HepG2 (cell line): ENCODE results near the gene CDYL2. TPM values are rescaled to one million over a fixed set of nuclear protein-coding genes. Genes with fewer than 3 reads are reported as not detected.

Source experiments
- ATAC-seq: fragments of 200-7000 bp; cut with Tn5 transposase; 3 replicates; pipeline ENCODE4 v1.9.1; 2020; ENCODE audit warnings: mild to moderate bottlenecking, moderate library complexity
- BruUV-seq: library from RNA; stranded (reverse); fragments of 400-500 nt; replicated peaks from 2 replicates; lab custom pipeline; 2021; lab: Mats Ljungman, UMichigan
- CTCF ChIA-PET: fragments of 300-600 bp; formaldehyde crosslinking; extraction: SDS; loops from one replicate; lab custom pipeline; 2021; ENCODE audit warnings: low total read pairs, inconsistent platforms, low intra/inter-chr PET ratio; lab: Yijun Ruan, JAX
- POLR2A ChIA-PET: fragments of 350-600 bp; sonication (Branson Sonifier 250); formaldehyde crosslinking; loops from one replicate; lab custom pipeline; 2020; ENCODE audit warnings: antibody characterized with exemption, inconsistent platforms; lab: Yijun Ruan, JAX
- DNase-seq: peaks from one replicate; pipeline ENCODE4 v3.0.0-alpha.2; 2015; ENCODE audit warnings: low spot score
- FAIRE-seq: peaks from 3 replicates; lab custom pipeline; 2011; peaks lifted over from hg19 to GRCh38; lab: Jason Lieb, UNC
- H2AFZ ChIP-seq: one replicate; pipeline ENCODE4 v1.6.1; 2011; ENCODE audit warnings: low read length, inconsistent platforms
- H3K27ac ChIP-seq: fragments of 300-600 bp; 3 replicates; pipeline ENCODE4 v1.8.0; 2011; ENCODE audit warnings: mixed run types, mild to moderate bottlenecking, mixed read lengths, low read length, inconsistent platforms; ENCODE audit not compliant: insufficient read depth; ENCODE audit errors: extremely low read length
- H3K27me3 ChIP-seq, 2 experiments: fragments of 200-600 bp in 1 of 2; 2 replicates in 1 of 2; 3 replicates in 1 of 2; pipeline versions ENCODE4 v1.6.0 to v1.8.0; 2011; ENCODE audit warnings: low read length in 2 of 2, mild to moderate bottlenecking in 2 of 2, moderate library complexity in 2 of 2, inconsistent platforms in 1 of 2; ENCODE audit not compliant: insufficient read depth in 2 of 2, control insufficient read depth in 1 of 2
- H3K36me3 ChIP-seq, 2 experiments: fragments of 200-600 bp in 1 of 2; replicated peaks in 1 of 2; 2 replicates in 1 of 2; 3 replicates in 1 of 2; pipeline versions ENCODE4 v1.5.1 to v1.8.0; 2011; ENCODE audit warnings: low read length in 2 of 2, inconsistent platforms in 1 of 2; ENCODE audit not compliant: insufficient read depth in 2 of 2, control insufficient read depth in 1 of 2
- H3K4me1 ChIP-seq: 2 replicates; pipeline ENCODE4 v1.5.1; 2012; ENCODE audit warnings: low read length, inconsistent platforms; ENCODE audit not compliant: insufficient read depth
- H3K4me2 ChIP-seq: 2 replicates; pipeline ENCODE4 v1.6.0; 2011; ENCODE audit warnings: low read depth, low read length, inconsistent platforms
- H3K4me3 ChIP-seq, 3 experiments: fragments of 200-600 bp in 1 of 3; sonication (generic), shearing (Covaris generic) in 1 of 3; replicated peaks in 1 of 3; 2 replicates each; pipeline ENCODE4 v1.5.1; 2011 to 2016; ENCODE audit warnings: low read length in 3 of 3, inconsistent platforms in 2 of 3, low read depth in 2 of 3, mild to moderate bottlenecking in 2 of 3, control low read depth in 1 of 3, mixed read lengths in 1 of 3; ENCODE audit not compliant: insufficient read depth in 1 of 3
- H3K79me2 ChIP-seq: one replicate; pipeline ENCODE4 v1.6.1; 2011; ENCODE audit warnings: low read length, inconsistent platforms; ENCODE audit not compliant: insufficient read depth
- H3K9ac ChIP-seq: 2 replicates; pipeline ENCODE4 v1.6.0; 2011; ENCODE audit warnings: mild to moderate bottlenecking, low read depth, low read length, inconsistent platforms; ENCODE audit not compliant: insufficient read depth
- H3K9me3 ChIP-seq: 2 replicates; pipeline ENCODE4 v1.5.1; 2012; ENCODE audit warnings: mild to moderate bottlenecking, low read length
- H4K20me1 ChIP-seq: 2 replicates; pipeline ENCODE4 v1.6.0; 2011; ENCODE audit warnings: inconsistent platforms, mild to moderate bottlenecking, low read length, moderate library complexity; ENCODE audit not compliant: insufficient read depth
- HMGXB3 ChIP-seq: sonication (generic); formaldehyde crosslinking; IDR thresholded peaks from 2 replicates; pipeline ENCODE4 v1.4.0; 2020; ENCODE audit warnings: missing genetic modification reagents, borderline replicate concordance
- ZBTB40 ChIP-seq, 2 experiments: fragments of 450-650 bp in 1 of 2; sonication (generic) in 1 of 2; formaldehyde crosslinking in 1 of 2; IDR thresholded peaks; 2 replicates each; pipeline versions ENCODE4 v1.6.1 to v1.8.0; 2016 to 2022; ENCODE audit warnings: antibody characterized with exemption in 1 of 2, mild to moderate bottlenecking in 1 of 2, missing genetic modification reagents in 1 of 2
- ZNF558 ChIP-seq: sonication (generic); formaldehyde crosslinking; IDR thresholded peaks from 2 replicates; pipeline ENCODE4 v1.9.0; 2022; ENCODE audit warnings: mild to moderate bottlenecking, missing genetic modification reagents, borderline replicate concordance
- WGBS: methylation state at CpG from one replicate; pipeline ENCODE4 v1.1.6; 2017; ENCODE audit warnings: low lambda C conversion rate; 5-methylcytosine and 5-hydroxymethylcytosine counted together
- in situ Hi-C: cut with HindIII; loops from 2 replicates; pipeline ENCODE4 v1.10.0; 2017; ENCODE audit warnings: low pct_unique_long_range_greater_than_20kb; ENCODE audit not compliant: extremely low pct_ligation_motif_present
- intact Hi-C: fragments of 100-400 bp; cut with micrococcal nuclease; formaldehyde crosslinking; loops from one replicate; pipeline ENCODE4 v1.10.0; 2022; ENCODE audit not compliant: unreplicated experiment
- polyA plus RNA-seq, 8 experiments: library from polyadenylated mRNA; depleted of rRNA in 3 of 8; stranded (reverse) in 7 of 8; unstranded in 1 of 8; fragments of >200 nt; fragmentation: Illumina TruSeq in 4 of 8; extraction: Trizol in 4 of 8; gene quantifications; 2 replicates each; pipeline versions ENCODE4 v1.2.1 to v1.2.3, GENCODE V29; 2011 to 2016; ENCODE audit warnings: low read depth in 4 of 8, missing spikeins in 1 of 8, mixed read lengths in 1 of 8; ENCODE audit not compliant: insufficient read depth in 1 of 8
- total RNA-seq, 5 experiments: library from RNA; depleted of rRNA; stranded (reverse); fragments of >200 nt; fragmentation: Illumina TruSeq; extraction: Trizol; gene quantifications; 2 replicates each; pipeline ENCODE4 v1.2.3, GENCODE V29; 2016; ENCODE audit warnings: low read depth in 1 of 5

CDYL2 gene
- total and polyA plus RNA-seq, 2 of the 13 experiments (the other 11 are each of a cell fraction or from before 2014, with no cell fraction given), result 0.07 to 0.35 TPM

GRCh38 chr16:80848862-80849261 is 44.5 kb upstream of the CDYL2 start (continued):
- TF ChIP-seq ZBTB40 (IDR thresholded peaks at IDR 0.05), result no peak
- no peak for TF ChIP-seq ZBTB40 (CRISPR knock-in tag; IDR thresholded peaks at IDR 0.05)

- in situ Hi-C loops, result no loop called here
- TF ChIP-seq ZNF558 (CRISPR knock-in tag) (no peak), HMGXB3 (CRISPR knock-in tag) (no peak)
Observed at GRCh38 chr16:80846680-80847079, 42.3 kb upstream of the CDYL2 start.

More at GRCh38 chr16:80846680-80847079, 42.3 kb upstream of the CDYL2 start:
- Histone ChIP-seq H3K36me3 (no peaks in the 10 kb centered on the region), H3K79me2 (no peaks in the 10 kb centered on the region), H3K4me3 (no peak overlapping the region), H3K27me3 (no peaks in the 10 kb centered on the region), H3K9me3 (peaks cover 8% of the 10 kb centered on the region), H3K4me1 (peaks cover 8% of the 10 kb centered on the region), H3K27ac (no peak overlapping the region), H3K9ac (no peak overlapping the region), H3K4me2 (no peak overlapping the region), H4K20me1 (no peaks in the 10 kb centered on the region), H2AFZ (no peak overlapping the region)
- FAIRE-seq, result no peak
- 29% methylated on average over 3 of the region's 3 CpGs for WGBS
- CTCF ChIA-PET, result no interaction called here
- intact Hi-C loops, result no loop called here
- no peak for ATAC-seq
- POLR2A ChIA-PET, result no interaction called here
- no TSS peak for BruUV-seq
- no peak for DNase-seq
